Measurements from ENCODE around the gene OPRM1. TPM values are rescaled to one million over a fixed set of nuclear protein-coding genes. Genes with fewer than 3 reads are reported as not detected.

Gene OPRM1
- total and polyA plus RNA-seq, 2 of the 8 experiments (the other 6 are each of a cell fraction or from before 2014, with no cell fraction given) = not detected

DNA sequence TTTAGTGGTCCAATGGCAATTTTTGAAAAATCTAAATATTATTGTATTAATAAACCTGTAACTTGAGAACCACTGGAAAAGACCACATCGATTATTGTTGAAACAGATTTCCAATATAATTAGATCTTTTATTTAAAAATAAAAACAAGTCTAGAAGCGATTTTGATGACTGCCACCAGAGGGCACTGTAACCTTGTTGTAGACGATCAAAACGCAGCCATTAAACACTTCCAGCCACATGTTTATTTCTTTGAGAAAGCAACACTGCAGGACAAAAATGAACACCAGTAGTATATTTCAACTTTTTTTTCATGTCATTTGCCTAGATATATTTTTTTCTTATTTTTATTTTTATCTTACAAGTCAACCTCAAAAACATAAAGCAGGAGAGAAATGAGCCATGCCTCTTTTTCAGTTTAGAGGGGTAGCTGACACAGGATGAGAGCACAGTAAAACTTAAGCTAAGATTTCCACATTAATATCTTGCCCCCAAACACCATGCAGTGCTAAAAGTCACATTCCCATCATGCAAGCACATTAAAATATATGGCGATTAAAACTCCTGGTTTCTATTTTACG is 115.4 kb downstream of the OPRM1 start:
- 56% methylated on average over 6 of the region's 6 CpGs; no CpG with 5 or more reads in 1 of the 2 experiments for WGBS, 2 experiments (ENCODE audit: extremely low coverage in 1 of 2, insufficient coverage in 1 of 2, insufficient read length in 1 of 2, insufficient replicate concordance in 2 of 2, low coverage in 1 of 2, low lambda C conversion rate in 2 of 2, missing lambda C conversion rate in 1 of 2)
- no peak overlapping the region for H2BK12ac ChIP-seq (ENCODE audit: low read depth, low read length)
- no peak overlapping the region for H3K9ac ChIP-seq (replicated peaks in 1 of 4; ENCODE audit: extremely low read depth in 1 of 4, low read depth in 3 of 4, low read length in 3 of 4)
- H3K18ac ChIP-seq (ENCODE audit: extremely low read depth, low read length) = no peak overlapping the region
- H3K4me1 ChIP-seq (replicated peaks in 1 of 4; ENCODE audit: control insufficient read depth in 3 of 4, insufficient read depth in 4 of 4, low read length in 3 of 4) = no peaks in the 10 kb centered on the region
- H3K4ac ChIP-seq (replicated peaks; ENCODE audit: insufficient read length, low read depth, low read length) = no peak overlapping the region
- FAIRE-seq (peak; percentile 19), DNase-seq (ENCODE audit: low read depth in 1 of 2, low spot score in 2 of 2) (no peak)
- H4K20me1 ChIP-seq (replicated peaks in 1 of 2; ENCODE audit: control insufficient read depth in 1 of 2, insufficient read depth in 2 of 2, low read length in 2 of 2) = no peaks in the 10 kb centered on the region
- H2AK5ac ChIP-seq (ENCODE audit: low read depth, low read length) = no peak overlapping the region
- H2BK20ac ChIP-seq (ENCODE audit: low read length) = no peak overlapping the region
- H3K56ac ChIP-seq (replicated peaks; ENCODE audit: insufficient read length, low read depth, low read length) = no peak overlapping the region
- H3K23ac ChIP-seq (ENCODE audit: insufficient read length) = no peak overlapping the region
- H2AFZ ChIP-seq (ENCODE audit: low read length) = no peak overlapping the region
- H4K91ac ChIP-seq (replicated peaks; ENCODE audit: insufficient read length, low read length) = no peak overlapping the region
- ChIA-PET POLR2A (ENCODE audit: partially characterized antibody) (no interaction called here), CTCF (ENCODE audit: partially characterized antibody) (interaction anchor here (0.5 to 2.4 kb wide), 27 partner anchors 12 to 766 kb away, joined by 3 to 11 read pairs (median 4); no protein-coding TSS in a partner anchor)
- H4K8ac ChIP-seq (ENCODE audit: extremely low read depth, insufficient read depth, low read length) = no peak overlapping the region
- H3K4me2 ChIP-seq (ENCODE audit: insufficient read depth in 1 of 2, low read depth in 2 of 2, low read length in 2 of 2) = no peak overlapping the region
- H3K79me1 ChIP-seq (ENCODE audit: low read depth, low read length) = no peaks in the 10 kb centered on the region
- H3K23me2 ChIP-seq (ENCODE audit: low read depth, low read length) = no peaks in the 10 kb centered on the region; the same call in 1 of the 2 replicates
- H3K36me3 ChIP-seq (ENCODE audit: control insufficient read depth in 2 of 4, insufficient read depth in 4 of 4, low read length in 3 of 4) = no peaks in the 10 kb centered on the region
- no peak overlapping the region for H2BK120ac ChIP-seq (replicated peaks; ENCODE audit: low read depth, low read length)
- no peak overlapping the region for H4K5ac ChIP-seq (ENCODE audit: insufficient read length, low read depth, low read length)
- H2BK5ac ChIP-seq (ENCODE audit: low read depth, low read length) = no peak overlapping the region
- no peak overlapping the region for H3K14ac ChIP-seq (ENCODE audit: insufficient read length)
- no peaks in the 10 kb centered on the region for H3K27me3 ChIP-seq (replicated peaks in 1 of 4; ENCODE audit: control insufficient read depth in 3 of 4, extremely low read depth in 1 of 4, insufficient read depth in 3 of 4, low read length in 3 of 4)
- H2BK15ac ChIP-seq (ENCODE audit: low read length) = no peak overlapping the region
- no peaks in the 10 kb centered on the region for H3K79me2 ChIP-seq (ENCODE audit: control insufficient read depth in 1 of 2, insufficient read depth in 2 of 2, low read length in 2 of 2)
- peaks cover 9 to 12% of the 10 kb centered on the region in 2 experiments for H3K9me3 ChIP-seq (ENCODE audit: insufficient read depth in 2 of 2, low read depth in 1 of 2, low read length in 1 of 2)
- H3K27ac ChIP-seq (ENCODE audit: low read depth, low read length) = no peak overlapping the region
- H3K4me3 ChIP-seq (ENCODE audit: extremely low read depth in 1 of 4, insufficient read depth in 2 of 4, low read depth in 3 of 4, low read length in 4 of 4) = no peak overlapping the region; a peak in 1 of 8 replicates
- TF ChIP-seq BRCA1 (IDR thresholded peaks at IDR 0.05; ENCODE audit: low read depth, low read length) = no peak
- TF ChIP-seq CBX5 (IDR thresholded peaks at IDR 0.05; ENCODE audit: low read depth, low read length) = no peak
- TF ChIP-seq YY1 (IDR thresholded peaks at IDR 0.05; ENCODE audit: low read depth, low read length) = peak; percentile 92
- TF ChIP-seq, protein P1, sequence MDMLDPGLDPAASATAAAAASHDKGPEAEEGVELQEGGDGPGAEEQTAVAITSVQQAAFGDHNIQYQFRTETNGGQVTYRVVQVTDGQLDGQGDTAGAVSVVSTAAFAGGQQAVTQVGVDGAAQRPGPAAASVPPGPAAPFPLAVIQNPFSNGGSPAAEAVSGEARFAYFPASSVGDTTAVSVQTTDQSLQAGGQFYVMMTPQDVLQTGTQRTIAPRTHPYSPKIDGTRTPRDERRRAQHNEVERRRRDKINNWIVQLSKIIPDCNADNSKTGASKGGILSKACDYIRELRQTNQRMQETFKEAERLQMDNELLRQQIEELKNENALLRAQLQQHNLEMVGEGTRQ (IDR thresholded peaks at IDR 0.05; ENCODE audit: low read length) = no peak
- TF ChIP-seq TCF12 (IDR thresholded peaks at IDR 0.05; ENCODE audit: low read depth, low read length) = no peak
- peak; percentile 82 to 86 for TF ChIP-seq RAD21 (IDR thresholded peaks at IDR 0.05 in 1 of 2, conservative IDR thresholded peaks at IDR 0.05 in 1 of 2; ENCODE audit: low read depth in 2 of 2, low read length in 2 of 2)
- TF ChIP-seq CHD2 (IDR thresholded peaks at IDR 0.05; ENCODE audit: low read length) = no peak
- no peak for TF ChIP-seq EGR1 (IDR thresholded peaks at IDR 0.05; ENCODE audit: borderline replicate concordance, low read depth, low read length)

All from H1 (cell line).